Measurements from ENCODE around the gene VPS54. TPM values are rescaled to one million over a fixed set of nuclear protein-coding genes. Genes with fewer than 3 reads are reported as not detected.

The VPS54 gene
- total RNA-seq, 1 experiment from 2014 or later: 19.1 TPM

- peak; percentile 88 for DNase-seq (ENCODE audit: low spot score)
- ChIA-PET POLR2A (ENCODE audit: low non-redundant PET) (no interaction called here), CTCF (no interaction called here)
- H3K4me3 ChIP-seq (ENCODE audit: low read depth, low read length, poor library complexity, severe bottlenecking): no peak overlapping the region
- intact Hi-C loops (cut with micrococcal nuclease; ENCODE audit: unreplicated experiment): loop anchor here (2.0 kb wide), 1 partner anchor 90 kb away; no protein-coding TSS in a partner anchor
- no peak for TF ChIP-seq EZH2 (IDR thresholded peaks at IDR 0.05; ENCODE audit: borderline replicate concordance, low read depth, low read length, poor library complexity, severe bottlenecking)
- TF ChIP-seq, protein P1, sequence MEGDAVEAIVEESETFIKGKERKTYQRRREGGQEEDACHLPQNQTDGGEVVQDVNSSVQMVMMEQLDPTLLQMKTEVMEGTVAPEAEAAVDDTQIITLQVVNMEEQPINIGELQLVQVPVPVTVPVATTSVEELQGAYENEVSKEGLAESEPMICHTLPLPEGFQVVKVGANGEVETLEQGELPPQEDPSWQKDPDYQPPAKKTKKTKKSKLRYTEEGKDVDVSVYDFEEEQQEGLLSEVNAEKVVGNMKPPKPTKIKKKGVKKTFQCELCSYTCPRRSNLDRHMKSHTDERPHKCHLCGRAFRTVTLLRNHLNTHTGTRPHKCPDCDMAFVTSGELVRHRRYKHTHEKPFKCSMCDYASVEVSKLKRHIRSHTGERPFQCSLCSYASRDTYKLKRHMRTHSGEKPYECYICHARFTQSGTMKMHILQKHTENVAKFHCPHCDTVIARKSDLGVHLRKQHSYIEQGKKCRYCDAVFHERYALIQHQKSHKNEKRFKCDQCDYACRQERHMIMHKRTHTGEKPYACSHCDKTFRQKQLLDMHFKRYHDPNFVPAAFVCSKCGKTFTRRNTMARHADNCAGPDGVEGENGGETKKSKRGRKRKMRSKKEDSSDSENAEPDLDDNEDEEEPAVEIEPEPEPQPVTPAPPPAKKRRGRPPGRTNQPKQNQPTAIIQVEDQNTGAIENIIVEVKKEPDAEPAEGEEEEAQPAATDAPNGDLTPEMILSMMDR (conservative IDR thresholded peaks at IDR 0.05; ENCODE audit: low read depth, low read length): no peak
- H3K27me3 ChIP-seq (replicated peaks; ENCODE audit: insufficient read depth, low read depth, low read length, poor library complexity): no peaks in the 10 kb centered on the region
- H3K27ac ChIP-seq (ENCODE audit: low read depth, low read length, poor library complexity, severe bottlenecking): no peak overlapping the region
- no TSS peak for BruUV-seq (replicated peaks)
- H3K36me3 ChIP-seq (ENCODE audit: insufficient read depth, low read length, poor library complexity, severe bottlenecking): no peaks in the 10 kb centered on the region
- peaks cover 4% of the 10 kb centered on the region for H3K4me1 ChIP-seq (ENCODE audit: insufficient read depth, low read length, poor library complexity, severe bottlenecking)
- H3K9me3 ChIP-seq (ENCODE audit: low read depth, low read length, poor library complexity, severe bottlenecking): no peaks in the 10 kb centered on the region
Measured at GRCh38 chr2:64052463-64053241, 33.4 kb upstream of the VPS54 start.

GRCh38 chr2:64049633-64050220 is 30.5 kb upstream of the VPS54 start:
- ChIA-PET POLR2A (ENCODE audit: low non-redundant PET) (no interaction called here), CTCF (interaction anchor here (0.6 to 2.8 kb wide), 6 partner anchors 263 to 1010 kb away, joined by 3 to 33 read pairs (median 11); no protein-coding TSS in a partner anchor)
- peaks cover 4% of the 10 kb centered on the region for H3K4me1 ChIP-seq (ENCODE audit: insufficient read depth, low read length, poor library complexity, severe bottlenecking)
- intact Hi-C loops (cut with micrococcal nuclease; ENCODE audit: unreplicated experiment): loop anchor here (1.0 to 10.0 kb wide), 4 partner anchors 263 to 815 kb away; no protein-coding TSS in a partner anchor
- no peaks in the 10 kb centered on the region for H3K9me3 ChIP-seq (ENCODE audit: low read depth, low read length, poor library complexity, severe bottlenecking)
- DNase-seq (ENCODE audit: low spot score): peak; percentile 86
- no peaks in the 10 kb centered on the region for H3K27me3 ChIP-seq (replicated peaks; ENCODE audit: insufficient read depth, low read depth, low read length, poor library complexity)
- H3K27ac ChIP-seq (ENCODE audit: low read depth, low read length, poor library complexity, severe bottlenecking): no peak overlapping the region
- H3K36me3 ChIP-seq (ENCODE audit: insufficient read depth, low read length, poor library complexity, severe bottlenecking): no peaks in the 10 kb centered on the region
- no peak overlapping the region for H3K4me3 ChIP-seq (ENCODE audit: low read depth, low read length, poor library complexity, severe bottlenecking)
- TF ChIP-seq, protein P1 (conservative IDR thresholded peaks at IDR 0.05; ENCODE audit: low read depth, low read length): peak; percentile 90
- no peak for TF ChIP-seq EZH2 (IDR thresholded peaks at IDR 0.05; ENCODE audit: borderline replicate concordance, low read depth, low read length, poor library complexity, severe bottlenecking)
- BruUV-seq (replicated peaks): no TSS peak

DNA sequence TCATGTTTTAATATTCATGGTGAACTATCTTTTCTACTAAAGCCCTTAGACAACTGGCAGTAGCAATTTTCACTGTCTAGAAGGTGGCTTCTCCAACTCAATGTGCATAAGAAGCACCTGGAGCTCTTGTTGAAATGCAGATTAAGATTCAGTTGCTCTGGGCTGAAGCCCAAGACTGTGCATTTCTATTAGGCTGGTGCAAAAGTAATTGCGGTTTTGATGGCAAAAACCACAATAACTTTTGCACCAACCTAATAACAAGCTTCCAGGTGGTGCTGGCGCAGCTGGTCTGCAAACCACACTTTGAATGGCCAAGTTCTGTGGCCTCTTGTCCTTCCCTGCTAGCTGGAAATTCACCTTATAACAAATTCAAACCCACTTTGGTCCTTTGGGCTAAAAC is 26.7 kb upstream of the VPS54 start:
- H3K9me3 ChIP-seq (ENCODE audit: low read depth, low read length, poor library complexity, severe bottlenecking): no peaks in the 10 kb centered on the region
- DNase-seq (ENCODE audit: low spot score): no peak
- ChIA-PET CTCF (no interaction called here), POLR2A (ENCODE audit: low non-redundant PET) (interaction anchor here (0.7 kb wide), 1 partner anchor 942 kb away, joined by 19 read pairs; no protein-coding TSS in a partner anchor)
- no peak overlapping the region for H3K4me3 ChIP-seq (ENCODE audit: low read depth, low read length, poor library complexity, severe bottlenecking)
- H3K27me3 ChIP-seq (replicated peaks; ENCODE audit: insufficient read depth, low read depth, low read length, poor library complexity): no peaks in the 10 kb centered on the region
- TF ChIP-seq EZH2 (IDR thresholded peaks at IDR 0.05; ENCODE audit: borderline replicate concordance, low read depth, low read length, poor library complexity, severe bottlenecking): no peak
- TF ChIP-seq, protein P1 (conservative IDR thresholded peaks at IDR 0.05; ENCODE audit: low read depth, low read length): no peak
- intact Hi-C loops (cut with micrococcal nuclease; ENCODE audit: unreplicated experiment): loop anchor here (10.0 kb wide), 1 partner anchor 819 kb away; no protein-coding TSS in a partner anchor
- BruUV-seq (replicated peaks): no TSS peak
- no peak overlapping the region for H3K27ac ChIP-seq (ENCODE audit: low read depth, low read length, poor library complexity, severe bottlenecking)
- H3K4me1 ChIP-seq (ENCODE audit: insufficient read depth, low read length, poor library complexity, severe bottlenecking): peaks cover 4% of the 10 kb centered on the region
- no peaks in the 10 kb centered on the region for H3K36me3 ChIP-seq (ENCODE audit: insufficient read depth, low read length, poor library complexity, severe bottlenecking)
